Measurements from ENCODE around the gene ESR2. TPM values are rescaled to one million over a fixed set of nuclear protein-coding genes. Genes with fewer than 3 reads are reported as not detected.

Gene ESR2
- total RNA-seq, 1 donor from 2014 or later = 0.16 TPM

DNA sequence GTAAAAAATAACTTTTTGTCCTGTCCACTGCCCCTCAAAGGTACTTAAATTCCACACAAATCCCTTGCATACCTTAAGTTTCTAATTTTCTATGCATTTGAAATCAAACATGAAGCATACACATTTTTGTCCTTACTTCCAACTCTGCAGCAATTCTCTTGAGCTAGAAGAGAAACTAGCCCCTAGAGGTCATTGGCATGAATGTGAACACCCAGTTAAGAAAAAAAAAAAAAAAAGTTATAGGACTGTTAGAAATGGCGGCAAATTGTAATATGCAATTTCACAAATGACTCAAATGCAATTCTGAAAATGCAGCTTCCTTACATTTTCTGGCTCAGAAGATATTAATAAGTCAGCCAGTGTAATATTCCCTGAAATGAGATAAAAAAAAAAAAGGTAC is 4.6 kb upstream of the ESR2 start:
- Histone ChIP-seq H3K79me2 (ENCODE audit: insufficient read depth, low read length) (no peaks in the 10 kb centered on the region), H3K4me3 (ENCODE audit: insufficient read depth, low read depth, low read length) (no peak overlapping the region), H3K27me3 (ENCODE audit: insufficient read depth, low read length) (peaks cover 6% of the 10 kb centered on the region), H3K9ac (ENCODE audit: low read length) (no peak overlapping the region), H3K4me2 (ENCODE audit: low read length) (no peak overlapping the region), H3K9me3 (ENCODE audit: insufficient read depth, low read depth, low read length) (no peaks in the 10 kb centered on the region), H4K20me1 (ENCODE audit: insufficient read depth, low read length) (no peaks in the 10 kb centered on the region), H3K27ac (ENCODE audit: low read depth, low read length) (no peak overlapping the region), H2AFZ (ENCODE audit: low read depth, low read length) (no peak overlapping the region), H3K36me3 (ENCODE audit: insufficient read depth, low read length) (no peaks in the 10 kb centered on the region), H3K4me1 (ENCODE audit: insufficient read depth, low read length) (peaks cover 13% of the 10 kb centered on the region)
- peaks cover 31% of the 10 kb centered on the region for H3K27me3 Mint-ChIP-seq (ENCODE audit: low read depth, unreplicated experiment)
- no peaks in the 10 kb centered on the region for H3K4me1 Mint-ChIP-seq (ENCODE audit: low read depth, unreplicated experiment)
- TF ChIP-seq EZH2 (IDR thresholded peaks at IDR 0.05; ENCODE audit: insufficient read depth, low read length) = no peak
- TF ChIP-seq, protein P1, sequence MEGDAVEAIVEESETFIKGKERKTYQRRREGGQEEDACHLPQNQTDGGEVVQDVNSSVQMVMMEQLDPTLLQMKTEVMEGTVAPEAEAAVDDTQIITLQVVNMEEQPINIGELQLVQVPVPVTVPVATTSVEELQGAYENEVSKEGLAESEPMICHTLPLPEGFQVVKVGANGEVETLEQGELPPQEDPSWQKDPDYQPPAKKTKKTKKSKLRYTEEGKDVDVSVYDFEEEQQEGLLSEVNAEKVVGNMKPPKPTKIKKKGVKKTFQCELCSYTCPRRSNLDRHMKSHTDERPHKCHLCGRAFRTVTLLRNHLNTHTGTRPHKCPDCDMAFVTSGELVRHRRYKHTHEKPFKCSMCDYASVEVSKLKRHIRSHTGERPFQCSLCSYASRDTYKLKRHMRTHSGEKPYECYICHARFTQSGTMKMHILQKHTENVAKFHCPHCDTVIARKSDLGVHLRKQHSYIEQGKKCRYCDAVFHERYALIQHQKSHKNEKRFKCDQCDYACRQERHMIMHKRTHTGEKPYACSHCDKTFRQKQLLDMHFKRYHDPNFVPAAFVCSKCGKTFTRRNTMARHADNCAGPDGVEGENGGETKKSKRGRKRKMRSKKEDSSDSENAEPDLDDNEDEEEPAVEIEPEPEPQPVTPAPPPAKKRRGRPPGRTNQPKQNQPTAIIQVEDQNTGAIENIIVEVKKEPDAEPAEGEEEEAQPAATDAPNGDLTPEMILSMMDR (IDR thresholded peaks at IDR 0.05; ENCODE audit: insufficient read depth, low read depth, low read length) = no peak
- H3K4me3 Mint-ChIP-seq (ENCODE audit: unreplicated experiment) = no peak overlapping the region
- H3K9me3 Mint-ChIP-seq (ENCODE audit: unreplicated experiment) = no peaks in the 10 kb centered on the region
- DNase-seq (ENCODE audit: low read depth) (no peak), FAIRE-seq (no peak)
- no peaks in the 10 kb centered on the region for H3K36me3 Mint-ChIP-seq (ENCODE audit: low read depth, unreplicated experiment)
- no peak overlapping the region for H3K27ac Mint-ChIP-seq (ENCODE audit: unreplicated experiment)

DNA sequence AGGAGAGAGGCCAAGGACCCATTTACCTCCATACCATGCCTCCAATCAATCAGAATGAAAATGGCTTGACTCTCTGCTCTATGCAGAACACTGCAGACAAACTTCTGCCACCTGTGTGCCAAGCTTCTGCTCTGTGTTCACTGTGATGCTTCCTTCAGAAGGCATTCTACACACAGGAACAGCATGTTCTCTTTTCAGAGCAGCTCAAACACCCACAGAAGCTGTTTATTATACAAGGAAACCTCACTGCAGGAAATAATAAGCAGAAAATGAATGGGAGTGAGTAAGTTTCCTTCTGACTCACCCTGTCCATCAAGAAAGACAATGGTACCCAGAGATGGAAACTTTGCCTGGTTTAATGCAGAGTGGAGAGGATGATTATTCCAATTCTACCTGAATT is 2.4 kb upstream of the ESR2 start:
- no peak overlapping the region for H3K27ac ChIP-seq (ENCODE audit: low read depth, low read length)
- no peak overlapping the region for H3K4me3 ChIP-seq (ENCODE audit: insufficient read depth, low read depth, low read length)
- peaks cover 14% of the 10 kb centered on the region for H3K4me1 ChIP-seq (ENCODE audit: insufficient read depth, low read length)
- H3K9ac ChIP-seq (ENCODE audit: low read length) = no peak overlapping the region
- TF ChIP-seq, protein P1 (IDR thresholded peaks at IDR 0.05; ENCODE audit: insufficient read depth, low read depth, low read length) = no peak
- TF ChIP-seq EZH2 (IDR thresholded peaks at IDR 0.05; ENCODE audit: insufficient read depth, low read length) = no peak
- H2AFZ ChIP-seq (ENCODE audit: low read depth, low read length) = no peak overlapping the region
- H3K9me3 ChIP-seq (ENCODE audit: insufficient read depth, low read depth, low read length) = no peaks in the 10 kb centered on the region
- no peaks in the 10 kb centered on the region for H3K79me2 ChIP-seq (ENCODE audit: insufficient read depth, low read length)
- H3K4me2 ChIP-seq (ENCODE audit: low read length) = no peak overlapping the region
- no peaks in the 10 kb centered on the region for H3K9me3 Mint-ChIP-seq (ENCODE audit: unreplicated experiment)
- no peaks in the 10 kb centered on the region for H4K20me1 ChIP-seq (ENCODE audit: insufficient read depth, low read length)
- H3K27ac Mint-ChIP-seq (ENCODE audit: unreplicated experiment) = no peak overlapping the region
- H3K4me3 Mint-ChIP-seq (ENCODE audit: unreplicated experiment) = no peak overlapping the region
- no peaks in the 10 kb centered on the region for H3K36me3 Mint-ChIP-seq (ENCODE audit: low read depth, unreplicated experiment)
- no peaks in the 10 kb centered on the region for H3K36me3 ChIP-seq (ENCODE audit: insufficient read depth, low read length)
- peaks cover 16% of the 10 kb centered on the region for H3K27me3 ChIP-seq (ENCODE audit: insufficient read depth, low read length)
- H3K4me1 Mint-ChIP-seq (ENCODE audit: low read depth, unreplicated experiment) = no peaks in the 10 kb centered on the region
- FAIRE-seq (no peak), DNase-seq (ENCODE audit: low read depth) (no peak)
- peaks cover 42% of the 10 kb centered on the region for H3K27me3 Mint-ChIP-seq (ENCODE audit: low read depth, unreplicated experiment)

DNA sequence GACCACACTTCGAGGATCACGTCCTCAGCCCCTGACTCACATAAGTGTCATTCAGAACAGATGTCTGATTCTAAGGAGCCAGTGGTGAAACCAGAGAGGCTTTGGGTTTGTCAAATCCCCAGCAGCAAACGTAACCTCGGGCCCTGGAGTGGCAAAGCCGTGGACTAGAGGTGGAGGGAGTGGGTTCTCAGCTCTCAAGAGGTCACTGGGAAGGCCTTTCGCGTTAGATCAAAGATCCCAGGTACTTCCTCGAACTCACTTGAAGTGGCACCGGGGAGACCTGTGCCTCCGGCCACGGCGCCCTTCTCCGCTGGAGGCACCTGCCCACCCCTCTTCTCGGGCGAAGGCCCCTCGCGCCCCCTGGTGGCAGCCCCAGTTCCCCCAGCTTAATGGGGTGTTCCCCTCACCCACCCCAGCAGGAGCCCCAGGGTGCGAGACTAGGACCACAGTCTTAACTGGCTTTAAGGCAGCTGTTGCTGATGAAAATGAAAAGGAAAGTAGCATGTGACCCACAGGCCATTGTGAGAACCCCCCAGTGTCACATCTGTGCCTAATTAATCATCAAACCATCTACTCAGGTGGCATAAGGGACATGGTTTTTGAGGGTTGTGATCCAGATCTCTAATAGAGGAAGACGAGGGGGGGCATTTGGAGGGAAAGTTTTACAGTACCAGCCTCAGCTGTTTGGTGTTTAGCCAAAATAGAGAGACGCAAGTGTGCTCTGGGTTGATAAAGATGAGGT is 672 bp upstream of the ESR2 start:
- Histone ChIP-seq H3K4me2 (ENCODE audit: low read length) (peak overlapping the region; percentile 88), H3K27me3 (ENCODE audit: insufficient read depth, low read length) (peaks cover 16% of the 10 kb centered on the region), H3K4me1 (ENCODE audit: insufficient read depth, low read length) (peaks cover 14% of the 10 kb centered on the region), H4K20me1 (ENCODE audit: insufficient read depth, low read length) (no peaks in the 10 kb centered on the region), H3K79me2 (ENCODE audit: insufficient read depth, low read length) (no peaks in the 10 kb centered on the region), H3K27ac (ENCODE audit: low read depth, low read length) (no peak overlapping the region), H3K9me3 (ENCODE audit: insufficient read depth, low read depth, low read length) (no peaks in the 10 kb centered on the region), H2AFZ (ENCODE audit: low read depth, low read length) (peak overlapping the region; percentile 71), H3K9ac (ENCODE audit: low read length) (peak overlapping the region; percentile 21), H3K4me3 (ENCODE audit: insufficient read depth, low read depth, low read length) (peak overlapping the region; percentile 49), H3K36me3 (ENCODE audit: insufficient read depth, low read length) (no peaks in the 10 kb centered on the region)
- H3K27ac Mint-ChIP-seq (ENCODE audit: unreplicated experiment) = no peak overlapping the region
- no peaks in the 10 kb centered on the region for H3K36me3 Mint-ChIP-seq (ENCODE audit: low read depth, unreplicated experiment)
- H3K4me3 Mint-ChIP-seq (ENCODE audit: unreplicated experiment) = peak overlapping the region; percentile 50
- no peaks in the 10 kb centered on the region for H3K4me1 Mint-ChIP-seq (ENCODE audit: low read depth, unreplicated experiment)
- TF ChIP-seq, protein P1 (IDR thresholded peaks at IDR 0.05; ENCODE audit: insufficient read depth, low read depth, low read length) = peak; percentile 48
- TF ChIP-seq EZH2 (IDR thresholded peaks at IDR 0.05; ENCODE audit: insufficient read depth, low read length) = no peak
- DNase-seq (ENCODE audit: low read depth) (peak; percentile 25), FAIRE-seq (no peak)
- no peaks in the 10 kb centered on the region for H3K9me3 Mint-ChIP-seq (ENCODE audit: unreplicated experiment)
- H3K27me3 Mint-ChIP-seq (ENCODE audit: low read depth, unreplicated experiment) = peaks cover 29% of the 10 kb centered on the region

Data from astrocyte (in vitro differentiated cells and primary cell).